ENCODE results near the gene RPS6KA2.

The RPS6KA2 gene

GRCh38 chr6:166460473-166461437, 166.3 kb downstream of the RPS6KA2 start:
- no peak for DNase-seq

DNA sequence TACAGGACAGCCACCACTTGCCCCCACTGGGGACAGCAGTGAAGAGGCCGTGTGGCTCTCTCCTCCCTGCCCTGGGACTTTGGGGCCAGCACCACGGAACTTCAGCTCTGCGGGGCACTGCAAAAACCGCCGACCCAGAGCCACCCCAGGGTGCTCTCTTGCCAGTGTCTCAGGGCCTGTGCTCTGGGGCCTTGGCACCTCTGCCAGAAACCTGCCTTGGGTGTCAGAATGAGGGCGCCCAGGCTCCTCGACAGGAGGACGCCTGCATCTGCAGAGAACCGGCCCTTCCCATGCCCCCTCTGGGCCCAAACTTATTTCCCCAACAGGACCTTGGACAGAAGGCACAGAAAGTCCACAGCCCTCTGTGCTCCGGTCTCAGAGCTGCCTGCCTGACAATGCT, 167.1 kb downstream of the RPS6KA2 start:
- DNase-seq, result no peak

- no peak for DNase-seq
Measured at GRCh38 chr6:166459272-166459671, 167.8 kb downstream of the RPS6KA2 start.

DNA sequence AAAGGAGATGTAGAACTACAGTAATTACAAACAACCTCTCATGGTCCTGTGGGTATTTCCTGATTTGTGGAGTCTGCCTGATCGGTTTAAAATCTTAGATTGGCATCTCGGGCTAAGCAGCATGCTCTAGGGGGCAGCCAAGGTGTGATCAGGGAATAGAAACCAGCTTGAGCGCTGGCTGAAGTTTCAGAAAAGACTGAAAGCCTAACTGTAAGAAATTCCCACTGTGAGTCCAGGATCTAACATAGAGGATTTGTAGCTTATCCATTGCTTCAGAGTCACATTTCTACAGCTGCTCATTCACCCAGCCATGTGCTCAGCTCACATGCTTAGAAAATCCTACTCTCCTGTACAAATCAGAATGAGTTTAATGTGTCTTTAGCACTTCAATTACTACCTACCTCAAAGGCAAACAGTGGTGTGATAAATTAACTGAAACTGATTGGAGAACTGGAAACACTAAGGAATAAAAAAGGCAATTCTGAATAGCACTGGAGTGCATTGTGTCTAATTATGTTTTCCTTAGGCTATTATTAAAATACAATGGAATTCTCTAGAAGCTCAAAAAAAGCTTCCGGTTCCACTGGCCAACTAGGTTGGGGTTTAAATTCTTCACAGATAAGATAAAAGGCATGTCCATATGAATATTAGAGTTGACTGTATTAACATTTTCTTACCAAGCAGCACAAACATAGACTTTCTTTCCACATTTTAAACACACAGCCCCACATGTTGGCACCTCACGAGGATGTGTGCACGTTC, 170.5 kb downstream of the RPS6KA2 start:
- no peak for DNase-seq

- no peak for DNase-seq
Measured at GRCh38 chr6:166454692-166455515, 172.1 kb downstream of the RPS6KA2 start.

GRCh38 chr6:166453651-166454050, 173.4 kb downstream of the RPS6KA2 start:
- DNase-seq, result no peak

GRCh38 chr6:166450167-166450873, 176.7 kb downstream of the RPS6KA2 start:
- DNase-seq, result no peak

DNA sequence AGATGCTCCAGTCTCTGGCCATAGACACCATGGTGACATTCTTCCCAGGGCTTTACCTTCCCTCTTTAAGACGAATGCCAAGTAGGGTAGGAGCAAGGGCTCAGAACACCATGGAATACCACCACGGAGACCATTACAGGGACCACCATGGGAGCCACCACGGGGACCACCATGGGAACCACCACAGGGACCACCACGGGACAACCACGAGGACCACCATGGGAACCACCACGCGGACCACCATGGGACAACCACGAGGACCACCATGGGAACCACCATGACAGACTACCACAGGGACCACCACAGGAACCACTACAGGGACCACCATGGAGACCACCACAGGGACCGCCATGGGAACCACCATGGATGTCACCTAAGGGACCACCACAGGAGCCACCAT, 177.4 kb downstream of the RPS6KA2 start:
- DNase-seq, result no peak

DNA sequence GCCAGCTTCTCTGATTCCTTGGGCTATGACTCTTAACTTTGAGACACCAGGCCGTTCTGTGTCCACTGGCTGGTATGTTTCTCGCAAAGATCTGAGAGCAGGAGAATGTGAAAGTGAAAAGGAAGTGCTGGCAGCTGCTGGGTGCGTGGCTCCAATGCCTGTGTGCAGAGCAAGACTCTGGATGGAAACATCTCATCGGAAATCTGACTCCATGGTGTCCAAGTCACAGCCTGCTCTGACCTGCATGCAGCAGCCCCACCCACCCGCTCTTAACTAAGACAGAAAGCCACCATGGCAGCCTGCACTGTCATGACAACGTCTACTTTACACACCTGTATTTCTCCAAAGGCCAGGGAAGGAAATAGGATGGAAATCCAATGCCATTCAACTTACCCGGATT, 178.0 kb downstream of the RPS6KA2 start:
- DNase-seq, result no peak

- no peak for DNase-seq
Measured at GRCh38 chr6:166448432-166448831, 178.6 kb downstream of the RPS6KA2 start.

DNA sequence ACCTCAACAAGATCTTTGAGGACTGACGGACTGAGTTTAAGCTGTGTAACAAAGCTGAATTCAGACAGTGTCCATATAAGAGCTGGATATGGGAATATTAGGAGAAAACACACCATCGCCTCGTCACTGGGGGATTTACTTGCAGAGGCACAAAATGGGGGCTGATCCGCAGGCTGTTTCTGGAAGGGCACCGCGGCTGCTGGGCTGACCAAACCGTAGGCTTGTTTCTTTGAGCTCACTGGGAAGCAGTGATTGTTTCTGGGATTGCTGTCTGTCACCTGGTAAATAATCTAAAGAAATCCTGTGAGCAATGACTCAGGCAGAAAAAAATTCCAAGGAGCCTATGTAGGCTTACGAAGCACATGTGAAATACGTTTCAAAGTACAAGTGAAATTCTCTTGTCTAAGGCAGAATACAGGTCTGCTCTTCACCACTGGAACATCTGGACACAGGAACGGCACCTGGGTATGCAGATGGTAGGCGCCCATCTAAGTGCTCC, 180.4 kb downstream of the RPS6KA2 start:
- DNase-seq, result no peak

DNA sequence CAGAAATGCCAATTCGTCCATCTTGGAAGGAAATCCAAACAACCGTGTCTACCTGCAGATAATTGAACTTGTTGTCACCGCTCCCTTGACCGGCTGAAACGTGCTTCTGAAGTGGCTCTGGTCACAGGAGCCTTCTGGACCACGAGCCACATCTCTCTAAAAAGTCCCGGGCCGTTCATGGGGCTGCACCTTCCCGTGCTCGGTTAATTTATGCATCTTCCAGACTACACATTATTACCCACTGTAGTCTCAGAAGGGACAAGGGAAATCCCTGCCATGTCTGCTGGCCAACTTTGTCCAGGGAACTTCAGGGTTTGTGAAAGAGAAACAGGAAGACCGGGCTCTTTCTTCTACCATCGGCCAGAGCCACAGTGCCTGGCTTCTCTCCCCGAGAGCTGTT, 180.9 kb downstream of the RPS6KA2 start:
- DNase-seq, result no peak

- no peak for DNase-seq
Measured at GRCh38 chr6:166444446-166444845, 182.6 kb downstream of the RPS6KA2 start.

GRCh38 chr6:166443166-166443565, 183.9 kb downstream of the RPS6KA2 start:
- no peak for DNase-seq

DNA sequence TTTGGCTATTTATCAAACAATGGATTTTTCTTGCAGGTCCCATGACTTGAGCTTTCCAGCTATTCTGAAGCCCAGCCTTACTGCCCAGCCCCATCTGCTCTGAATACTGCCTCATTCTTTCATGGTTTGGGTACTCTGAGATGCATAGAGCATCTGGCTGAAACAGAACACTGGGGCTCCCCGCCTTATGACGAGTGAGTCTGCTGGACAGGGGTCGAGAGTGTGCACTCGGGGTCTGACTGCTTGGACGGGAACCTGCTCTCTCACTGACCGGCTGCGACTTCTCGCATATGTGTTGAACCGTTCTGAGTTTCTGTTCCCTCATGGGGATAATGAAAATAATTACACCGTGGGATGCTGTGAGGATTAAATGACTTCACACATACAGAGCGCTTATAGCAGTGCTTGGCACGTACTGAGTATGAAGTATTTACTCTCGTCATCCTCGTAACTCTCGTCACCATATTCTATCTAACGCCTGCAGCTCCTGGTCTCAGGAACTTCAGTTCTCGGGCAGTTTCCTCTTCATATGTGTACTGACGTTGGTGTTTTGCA, 184.8 kb downstream of the RPS6KA2 start:
- no peak for DNase-seq

DNA sequence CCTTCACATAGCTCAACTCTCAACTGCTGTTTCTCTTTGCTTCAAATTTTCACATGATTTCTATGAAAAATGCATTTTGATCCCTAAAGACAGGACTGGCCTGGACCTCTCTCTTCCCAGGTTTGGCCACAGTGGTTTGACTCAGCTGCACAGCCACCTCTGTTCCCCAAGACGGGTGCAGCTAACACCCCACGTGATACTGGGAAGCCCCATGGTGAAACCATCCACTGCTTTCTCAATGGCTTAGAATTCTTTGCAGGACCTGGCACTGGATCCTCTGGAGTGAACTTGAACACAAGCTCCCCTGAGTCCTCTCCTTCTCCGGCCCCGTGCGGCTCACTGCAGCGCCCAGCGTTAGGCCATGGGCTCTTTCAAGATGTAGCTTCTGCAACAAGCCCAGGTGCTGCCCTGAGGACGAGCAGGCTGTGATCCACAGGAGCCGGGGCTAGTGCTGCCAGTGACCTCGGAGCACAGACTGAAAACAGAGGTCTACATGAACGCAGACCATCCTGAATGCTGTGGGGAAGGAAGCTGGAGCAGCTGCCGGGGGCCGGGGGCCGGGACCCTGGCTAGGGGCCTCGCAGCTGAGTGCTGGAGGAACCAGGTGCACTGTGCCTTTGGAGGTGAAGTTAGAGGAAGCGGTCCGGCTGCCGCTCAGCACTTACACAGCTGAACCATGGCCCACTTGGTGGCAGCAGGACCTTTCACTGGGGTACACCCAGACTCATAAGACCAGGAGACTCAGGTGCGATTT, 185.5 kb downstream of the RPS6KA2 start:
- no peak for DNase-seq

DNA sequence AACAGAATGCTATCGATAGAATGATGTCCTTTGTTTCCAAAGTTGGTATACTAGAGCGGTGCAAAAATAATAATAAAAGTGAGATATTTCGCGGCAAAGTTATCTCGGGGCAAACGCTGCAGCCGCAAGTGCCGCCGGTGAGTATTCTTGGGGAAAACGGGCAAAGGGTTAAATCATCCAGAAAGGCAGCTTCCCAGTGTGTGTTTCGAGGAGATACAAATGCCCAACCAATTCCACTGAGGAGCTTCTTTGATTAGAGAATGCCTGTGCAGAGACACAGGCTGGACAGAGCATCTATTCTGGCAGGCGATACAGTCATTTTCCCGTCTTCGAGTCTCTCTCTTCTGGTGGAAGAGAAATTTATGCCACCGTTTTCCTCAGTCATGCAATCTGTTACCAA, 186.3 kb downstream of the RPS6KA2 start:
- DNase-seq, result no peak

DNA sequence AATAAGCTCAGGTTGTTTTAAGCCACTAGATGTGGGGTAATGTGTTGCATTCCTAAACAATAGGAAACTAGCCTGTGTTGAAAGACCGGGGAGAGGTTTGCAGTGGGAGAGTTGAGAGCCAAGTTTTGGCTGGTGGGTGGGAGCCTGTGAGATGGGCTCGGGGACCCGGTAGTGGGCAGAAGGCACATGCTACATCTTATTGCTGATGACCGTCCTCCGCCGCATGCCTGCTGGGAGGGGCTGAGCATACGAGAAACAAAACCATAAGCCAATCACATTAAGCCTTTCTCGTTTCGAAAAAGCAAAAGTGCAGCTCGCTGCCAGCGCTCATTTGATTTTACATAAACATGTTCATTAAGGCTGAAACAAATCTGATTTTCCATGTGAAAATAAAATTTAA, 186.9 kb downstream of the RPS6KA2 start:
- DNase-seq, result no peak

GRCh38 chr6:166439366-166440091, 187.5 kb downstream of the RPS6KA2 start:
- no peak for DNase-seq

DNA sequence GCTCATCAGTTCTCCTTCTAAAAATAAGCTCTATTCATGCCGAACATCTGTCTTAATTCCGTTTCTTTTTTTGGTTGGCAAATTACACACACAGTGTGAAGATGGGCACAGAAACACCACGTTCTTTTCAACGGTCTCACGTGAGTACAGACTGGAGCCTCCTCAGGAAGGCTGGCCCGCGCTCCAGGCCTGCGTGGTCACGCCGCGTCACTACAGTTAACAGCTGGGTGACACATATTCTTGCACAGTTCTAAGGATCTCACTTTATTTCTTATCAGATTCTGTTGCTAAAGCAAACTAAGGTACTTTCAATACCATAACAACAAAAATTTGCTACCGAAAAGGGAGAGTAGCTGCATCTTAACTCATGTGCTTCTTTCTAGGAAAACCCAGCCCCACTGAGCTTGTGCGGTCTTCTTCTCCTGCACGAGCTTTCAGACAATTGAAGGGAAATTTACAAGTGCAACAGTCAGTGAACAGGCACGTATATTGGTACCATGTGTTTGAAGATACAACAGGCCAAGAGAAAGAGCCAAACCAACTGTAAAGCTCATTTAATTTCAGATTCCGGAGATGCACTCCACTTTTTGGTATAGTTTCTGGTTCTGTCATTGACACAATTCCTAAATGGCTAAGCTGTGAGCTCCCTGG, 188.7 kb downstream of the RPS6KA2 start:
- DNase-seq, result no peak

Data from NCI-H1694 treated with DMSO at 0.1 percent for 48 hours (cell line).